Neural cell (in vitro differentiated cells): ENCODE results near the gene MICU1. TPM values are rescaled to one million over a fixed set of nuclear protein-coding genes. Genes with fewer than 3 reads are reported as not detected.

Experiments used
- H2AFZ ChIP-seq: fragments of 200-600, 300-800 bp; sonication (generic), shearing (Covaris generic); 2 replicates; pipeline ENCODE4 v1.6.0; 2014; ENCODE audit warnings: low read depth, mild to moderate bottlenecking, antibody characterized with exemption, low read length, moderate library complexity
- H3F3A ChIP-seq: fragments of 200-600 bp; shearing (Covaris generic); 2 replicates; pipeline ENCODE4 v1.6.1; 2016; ENCODE audit warnings: mild to moderate bottlenecking, moderate library complexity, mixed read lengths, antibody characterized with exemption, low read length; ENCODE audit not compliant: insufficient read depth, poor library complexity, severe bottlenecking
- H3K27ac ChIP-seq: fragments of 200-600, 300-800 bp; sonication (generic), shearing (Covaris generic); 2 replicates; pipeline ENCODE4 v1.5.1; 2014; ENCODE audit warnings: mild to moderate bottlenecking, low read length, moderate library complexity
- H3K27me3 ChIP-seq: fragments of 300-800, 200-600 bp; sonication (generic), shearing (Covaris generic); 2 replicates; pipeline ENCODE4 v1.6.0; 2014; ENCODE audit warnings: mild to moderate bottlenecking, low read depth, low read length, moderate library complexity; ENCODE audit not compliant: insufficient read depth
- H3K36me3 ChIP-seq: fragments of 300-800, 200-600 bp; sonication (generic), shearing (Covaris generic); 2 replicates; pipeline ENCODE4 v1.5.1; 2014; ENCODE audit warnings: mild to moderate bottlenecking, antibody characterized with exemption, low read length, moderate library complexity; ENCODE audit not compliant: insufficient read depth
- H3K4me2 ChIP-seq: fragments of 300-800, 200-600 bp; sonication (generic), shearing (Covaris generic); 2 replicates; pipeline ENCODE4 v1.6.0; 2014; ENCODE audit warnings: mild to moderate bottlenecking, low read length
- H3K4me3 ChIP-seq: fragments of 300-800, 200-600 bp; sonication (generic), shearing (Covaris generic); 2 replicates; pipeline ENCODE4 v1.5.1; 2014; ENCODE audit warnings: mild to moderate bottlenecking, low read length, moderate library complexity
- H3K79me2 ChIP-seq: fragments of 200-600 bp; shearing (Covaris generic); replicated peaks from 2 replicates; pipeline ENCODE4 v1.6.0; 2014; ENCODE audit warnings: mild to moderate bottlenecking, low read length, moderate library complexity; ENCODE audit not compliant: insufficient read depth
- H3K9ac ChIP-seq: fragments of 300-800, 200-600 bp; sonication (generic), shearing (Covaris generic); 2 replicates; pipeline ENCODE4 v1.6.1; 2016; ENCODE audit warnings: mild to moderate bottlenecking, low read length, mixed read lengths
- H3K9me2 ChIP-seq: fragments of 200-600 bp; shearing (Covaris generic); 2 replicates; pipeline ENCODE4 v1.6.1; 2016; ENCODE audit warnings: mild to moderate bottlenecking, low read length, mixed read lengths; ENCODE audit not compliant: insufficient read depth
- H3K9me3 ChIP-seq: fragments of 200-600, 300-800 bp; sonication (generic), shearing (Covaris generic); 2 replicates; pipeline ENCODE4 v1.6.1; 2016; ENCODE audit warnings: mild to moderate bottlenecking, mixed run types, low read length, moderate library complexity, mixed read lengths
- H4K20me1 ChIP-seq: fragments of 200-600 bp; shearing (Covaris generic); 2 replicates; pipeline ENCODE4 v1.6.1; 2016; ENCODE audit warnings: mild to moderate bottlenecking, mixed run types; ENCODE audit not compliant: insufficient read depth
- CTCF ChIP-seq: fragments of 450-650 bp; IDR thresholded peaks from 2 replicates; pipeline ENCODE4 v1.5.1; 2014; ENCODE audit warnings: antibody characterized with exemption, mild to moderate bottlenecking, moderate library complexity; ENCODE audit not compliant: poor library complexity, severe bottlenecking
- EP300 ChIP-seq: fragments of 450-650 bp; conservative IDR thresholded peaks from 2 replicates; pipeline ENCODE4 v1.6.1; 2014; ENCODE audit warnings: antibody characterized with exemption, mild to moderate bottlenecking, moderate library complexity; ENCODE audit not compliant: poor library complexity, severe bottlenecking
- EZH2 ChIP-seq: fragments of 200-600, 300-800 bp; shearing (Covaris generic), sonication (generic); IDR thresholded peaks from 2 replicates; pipeline ENCODE4 v1.6.1; 2014; ENCODE audit warnings: antibody characterized with exemption, low read length, borderline replicate concordance, mild to moderate bottlenecking; ENCODE audit not compliant: insufficient read depth, poor library complexity, severe bottlenecking
- MXI1 ChIP-seq: fragments of 450-650 bp; conservative IDR thresholded peaks from 2 replicates; pipeline ENCODE4 v1.6.1; 2014; ENCODE audit warnings: antibody characterized with exemption, mild to moderate bottlenecking; ENCODE audit not compliant: poor library complexity, severe bottlenecking
- POLR2AphosphoS5 ChIP-seq: IDR thresholded peaks from 2 replicates; pipeline ENCODE4 v1.6.1; 2012
- SMC3 ChIP-seq: fragments of 450-650 bp; conservative IDR thresholded peaks from 2 replicates; pipeline ENCODE4 v1.6.1; 2014; ENCODE audit warnings: antibody characterized with exemption, mild to moderate bottlenecking, moderate library complexity; ENCODE audit not compliant: poor library complexity
- TAF1 ChIP-seq: IDR thresholded peaks from 2 replicates; pipeline ENCODE4 v1.6.1; 2012; ENCODE audit warnings: low read depth
- polyA plus RNA-seq: library from polyadenylated mRNA; depleted of rRNA; stranded (reverse); fragments of >200 nt; gene quantifications from 2 replicates; pipeline ENCODE4 v1.2.3, GENCODE V29; 2014
- TF ChIP-seq, protein P1 (sequence below): IDR thresholded peaks from 2 replicates; pipeline ENCODE4 v1.6.1; 2012; ENCODE audit warnings: borderline replicate concordance

MICU1 gene
- polyA plus RNA-seq, 1 donor from 2014 or later, result 86.0 TPM

DNA sequence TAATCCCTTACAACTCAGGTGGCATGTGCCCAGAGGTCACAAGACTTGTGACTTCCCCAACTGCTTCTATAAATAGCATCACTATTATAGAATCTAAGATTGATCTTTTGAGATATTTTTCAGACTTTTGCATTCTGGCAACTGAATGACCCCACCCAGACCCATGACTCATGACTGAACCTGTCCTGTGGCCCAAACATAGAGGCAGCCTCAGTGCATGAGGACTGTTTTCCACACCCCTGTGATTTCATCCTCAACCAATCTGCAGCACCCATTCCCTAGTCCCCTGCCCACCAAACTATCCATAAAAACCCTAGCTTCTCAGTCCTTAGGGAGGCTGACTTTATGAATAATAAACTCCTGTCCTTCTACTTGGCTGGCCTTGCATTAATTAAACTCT, 84.5 kb downstream of the MICU1 start:
- Histone ChIP-seq H3K27me3 (no peaks in the 10 kb centered on the region), H4K20me1 (no peaks in the 10 kb centered on the region), H3K9me2 (no peaks in the 10 kb centered on the region), H2AFZ (no peak overlapping the region), H3K27ac (no peak overlapping the region), H3K9ac (no peak overlapping the region), H3K79me2 (no peaks in the 10 kb centered on the region), H3K4me2 (no peak overlapping the region), H3K4me3 (no peak overlapping the region), H3F3A (no peaks in the 10 kb centered on the region), H3K36me3 (no peaks in the 10 kb centered on the region), H3K9me3 (no peaks in the 10 kb centered on the region)
- TF ChIP-seq, protein P1, sequence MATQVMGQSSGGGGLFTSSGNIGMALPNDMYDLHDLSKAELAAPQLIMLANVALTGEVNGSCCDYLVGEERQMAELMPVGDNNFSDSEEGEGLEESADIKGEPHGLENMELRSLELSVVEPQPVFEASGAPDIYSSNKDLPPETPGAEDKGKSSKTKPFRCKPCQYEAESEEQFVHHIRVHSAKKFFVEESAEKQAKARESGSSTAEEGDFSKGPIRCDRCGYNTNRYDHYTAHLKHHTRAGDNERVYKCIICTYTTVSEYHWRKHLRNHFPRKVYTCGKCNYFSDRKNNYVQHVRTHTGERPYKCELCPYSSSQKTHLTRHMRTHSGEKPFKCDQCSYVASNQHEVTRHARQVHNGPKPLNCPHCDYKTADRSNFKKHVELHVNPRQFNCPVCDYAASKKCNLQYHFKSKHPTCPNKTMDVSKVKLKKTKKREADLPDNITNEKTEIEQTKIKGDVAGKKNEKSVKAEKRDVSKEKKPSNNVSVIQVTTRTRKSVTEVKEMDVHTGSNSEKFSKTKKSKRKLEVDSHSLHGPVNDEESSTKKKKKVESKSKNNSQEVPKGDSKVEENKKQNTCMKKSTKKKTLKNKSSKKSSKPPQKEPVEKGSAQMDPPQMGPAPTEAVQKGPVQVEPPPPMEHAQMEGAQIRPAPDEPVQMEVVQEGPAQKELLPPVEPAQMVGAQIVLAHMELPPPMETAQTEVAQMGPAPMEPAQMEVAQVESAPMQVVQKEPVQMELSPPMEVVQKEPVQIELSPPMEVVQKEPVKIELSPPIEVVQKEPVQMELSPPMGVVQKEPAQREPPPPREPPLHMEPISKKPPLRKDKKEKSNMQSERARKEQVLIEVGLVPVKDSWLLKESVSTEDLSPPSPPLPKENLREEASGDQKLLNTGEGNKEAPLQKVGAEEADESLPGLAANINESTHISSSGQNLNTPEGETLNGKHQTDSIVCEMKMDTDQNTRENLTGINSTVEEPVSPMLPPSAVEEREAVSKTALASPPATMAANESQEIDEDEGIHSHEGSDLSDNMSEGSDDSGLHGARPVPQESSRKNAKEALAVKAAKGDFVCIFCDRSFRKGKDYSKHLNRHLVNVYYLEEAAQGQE, result no peak
- TF ChIP-seq SMC3 (no peak), TAF1 (no peak), CTCF (no peak), EP300 (no peak), MXI1 (no peak)

GRCh38 chr10:72540193-72540807, 85.6 kb downstream of the MICU1 start:
- H3K79me2 ChIP-seq, result no peaks in the 10 kb centered on the region
- H3K9me2 ChIP-seq, result no peaks in the 10 kb centered on the region
- no peaks in the 10 kb centered on the region for H4K20me1 ChIP-seq
- no peak overlapping the region for H3K9ac ChIP-seq
- no peaks in the 10 kb centered on the region for H3F3A ChIP-seq
- no peak overlapping the region for H3K27ac ChIP-seq
- no peaks in the 10 kb centered on the region for H3K9me3 ChIP-seq
- no peak overlapping the region for H2AFZ ChIP-seq
- H3K4me3 ChIP-seq, result no peak overlapping the region
- H3K27me3 ChIP-seq, result no peaks in the 10 kb centered on the region
- H3K4me2 ChIP-seq, result no peak overlapping the region
- TF ChIP-seq CTCF (no peak), EZH2 (no peak), SMC3 (no peak), POLR2AphosphoS5 (no peak)
- H3K36me3 ChIP-seq, result no peaks in the 10 kb centered on the region
